GM13977 (cell line): ENCODE results near the gene MAP2K3.
"Not testable (repeated sequence)": the region's sequence is repeated elsewhere in the genome, so short reads cannot be mapped to it uniquely, and the experiment has no call there.

Experiments
- DNase-seq: peaks from one replicate; pipeline ENCODE4 v3.0.0; 2012; ENCODE audit warnings: low spot score
- CTCF ChIP-seq: IDR thresholded peaks from 2 replicates; pipeline ENCODE4 v1.5.1; 2012; ENCODE audit warnings: mild to moderate bottlenecking, control low read depth; ENCODE audit not compliant: insufficient read depth; ENCODE audit errors: extremely low read depth, missing control alignments
- in situ Hi-C: fragments of 300-500 bp; cut with MboI; formaldehyde crosslinking; loops from one replicate; pipeline ENCODE4 v1.12.0; 2022; ENCODE audit warnings: low sequenced_read_pairs, low pct_unique_long_range_greater_than_20kb, mixed read lengths, inconsistent platforms; ENCODE audit not compliant: unreplicated experiment

MAP2K3 gene

DNA sequence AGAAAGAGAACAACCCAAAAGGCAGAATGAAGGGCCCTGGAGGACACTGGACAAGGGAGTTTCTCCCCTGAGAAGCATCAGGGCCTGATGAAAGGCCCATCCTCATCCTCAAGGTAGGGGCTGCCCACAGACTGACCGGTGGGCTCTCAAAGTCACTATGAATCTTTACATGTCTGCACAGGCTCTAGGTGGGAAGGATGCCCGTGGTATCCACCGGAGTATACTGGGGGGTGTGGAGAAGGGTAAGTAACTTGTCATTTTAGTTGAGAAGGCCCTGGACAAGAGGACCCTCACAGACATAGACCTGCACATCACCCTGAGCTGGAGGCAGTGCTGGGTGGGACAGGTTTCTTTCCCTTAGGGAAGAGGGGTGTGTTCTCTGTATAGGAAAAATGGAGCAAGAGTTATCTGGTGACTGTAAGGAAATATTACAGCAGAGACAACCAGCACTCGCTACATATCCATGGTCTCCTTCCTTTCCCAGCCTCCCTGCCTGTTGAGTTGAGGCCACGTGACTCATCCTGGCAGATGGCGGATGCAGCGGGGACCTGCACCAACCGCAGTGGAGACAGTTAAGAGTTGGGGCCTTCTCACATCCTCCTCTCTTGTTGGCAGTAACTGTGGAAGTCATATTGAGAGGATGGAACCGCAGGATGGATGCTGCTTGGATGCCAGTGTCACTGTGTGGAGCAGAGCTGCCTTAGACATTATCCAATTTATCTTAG is 46.1 kb downstream of the MAP2K3 start:
- in situ Hi-C loops = no loop called here
- TF ChIP-seq CTCF = no peak
- no peak for DNase-seq

DNA sequence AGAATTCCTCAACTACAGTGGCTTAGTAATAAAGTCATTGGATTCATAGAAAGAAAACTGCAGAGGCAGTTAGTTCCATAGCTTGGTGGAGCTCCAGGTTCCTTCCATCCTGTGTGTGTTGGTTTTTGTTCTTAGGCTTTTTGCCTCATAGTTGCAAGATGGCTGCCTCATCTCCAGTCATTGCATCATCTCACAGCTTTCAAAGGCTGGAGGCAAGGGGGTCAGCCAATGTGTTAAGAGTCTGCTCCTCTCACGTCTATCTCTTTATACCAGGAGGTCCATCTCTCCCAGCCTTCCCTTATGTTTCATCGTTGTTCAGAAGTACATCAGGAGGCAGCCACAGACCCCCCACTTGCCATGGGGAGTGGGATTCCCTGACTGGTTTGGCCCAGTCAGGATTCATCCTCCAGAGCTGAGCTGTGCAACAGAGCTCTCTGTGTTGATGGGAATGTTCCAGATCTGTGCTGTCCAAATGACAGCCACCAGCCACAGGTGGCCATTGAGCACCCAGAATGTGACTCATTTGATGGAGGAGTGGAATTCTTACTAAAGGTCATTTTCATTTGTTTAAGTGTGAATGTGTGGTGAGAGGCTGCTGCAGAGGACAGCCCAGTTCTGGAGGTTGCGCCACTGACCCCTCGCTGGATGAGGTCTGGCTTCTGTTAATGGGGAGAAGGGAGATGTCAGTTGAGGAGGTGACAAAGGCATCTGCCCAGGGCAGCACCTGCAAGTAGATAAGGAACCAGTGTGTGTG is 52.2 kb downstream of the MAP2K3 start:
- in situ Hi-C loops, DNase-seq: not testable (repeated sequence)

- in situ Hi-C loops, DNase-seq: not testable (repeated sequence)
Observed at GRCh38 chr17:21337981-21338625, 53.6 kb downstream of the MAP2K3 start.

DNA sequence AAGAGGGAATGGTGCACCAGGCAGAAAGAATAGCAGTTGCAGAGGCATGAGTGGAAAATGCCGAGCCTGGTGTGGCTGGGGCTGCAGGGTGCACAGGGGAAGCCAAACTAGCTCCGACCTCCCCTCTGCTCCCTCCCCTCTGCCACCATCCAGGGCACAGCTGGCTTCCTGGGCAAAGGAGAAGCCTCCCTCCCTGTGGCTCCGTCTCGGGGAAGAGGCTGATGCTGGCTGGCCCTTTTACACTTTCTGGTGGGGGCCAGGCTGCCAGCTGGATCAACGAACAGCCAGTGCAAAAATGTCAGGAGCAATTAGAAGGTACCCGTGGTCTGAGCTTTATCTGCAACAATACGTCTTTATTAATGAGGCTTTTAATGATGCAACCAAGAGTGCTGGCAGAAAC is 54.5 kb downstream of the MAP2K3 start:
- no peak for TF ChIP-seq CTCF
- no peak for DNase-seq
- in situ Hi-C loops = no loop called here

GRCh38 chr17:21339571-21339970 is 55.1 kb downstream of the MAP2K3 start:
- in situ Hi-C loops, DNase-seq: not testable (repeated sequence)

DNA sequence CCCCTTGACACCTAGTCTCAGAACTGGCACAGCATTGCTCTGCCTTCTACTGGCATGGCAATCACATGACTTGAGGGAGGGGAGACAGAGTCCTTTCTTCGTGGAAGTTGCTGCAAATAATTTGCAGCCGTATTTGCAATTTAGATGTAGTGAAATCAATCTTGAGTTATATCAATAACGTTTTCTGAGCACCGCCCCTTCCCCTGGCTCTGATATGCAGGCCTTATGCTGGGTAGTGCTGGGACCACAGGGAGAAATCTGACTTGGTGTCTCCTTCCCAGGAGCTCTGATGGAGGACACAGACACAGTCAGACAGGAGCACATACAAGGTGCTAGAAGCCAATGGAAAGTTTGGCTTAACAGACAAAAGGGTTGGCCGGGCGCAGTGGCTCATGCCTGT is 55.9 kb downstream of the MAP2K3 start:
- in situ Hi-C loops, DNase-seq: not testable (repeated sequence)

DNA sequence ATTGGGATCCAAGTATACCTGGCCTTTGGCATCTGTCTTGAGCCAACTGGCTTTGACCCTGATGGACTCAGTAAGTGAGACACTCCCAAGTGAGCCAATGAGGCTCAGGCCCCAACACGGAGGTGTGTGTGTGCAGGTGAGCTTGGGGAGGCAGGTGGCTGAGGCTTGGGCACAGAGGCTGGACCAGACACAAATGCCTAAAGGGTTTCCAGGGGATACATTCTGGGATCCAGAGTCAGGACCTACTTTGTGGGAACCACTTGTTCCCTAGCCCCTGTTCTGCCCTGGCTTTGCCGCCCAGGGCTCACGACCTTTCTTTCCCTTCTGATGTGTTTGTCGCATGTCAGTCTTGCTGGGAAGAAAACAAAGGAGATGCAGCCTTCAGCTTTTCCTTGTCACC is 56.8 kb downstream of the MAP2K3 start:
- in situ Hi-C loops, DNase-seq: not testable (repeated sequence)

GRCh38 chr17:21341925-21342540 is 57.5 kb downstream of the MAP2K3 start:
- DNase-seq, in situ Hi-C loops: not testable (repeated sequence)

DNA sequence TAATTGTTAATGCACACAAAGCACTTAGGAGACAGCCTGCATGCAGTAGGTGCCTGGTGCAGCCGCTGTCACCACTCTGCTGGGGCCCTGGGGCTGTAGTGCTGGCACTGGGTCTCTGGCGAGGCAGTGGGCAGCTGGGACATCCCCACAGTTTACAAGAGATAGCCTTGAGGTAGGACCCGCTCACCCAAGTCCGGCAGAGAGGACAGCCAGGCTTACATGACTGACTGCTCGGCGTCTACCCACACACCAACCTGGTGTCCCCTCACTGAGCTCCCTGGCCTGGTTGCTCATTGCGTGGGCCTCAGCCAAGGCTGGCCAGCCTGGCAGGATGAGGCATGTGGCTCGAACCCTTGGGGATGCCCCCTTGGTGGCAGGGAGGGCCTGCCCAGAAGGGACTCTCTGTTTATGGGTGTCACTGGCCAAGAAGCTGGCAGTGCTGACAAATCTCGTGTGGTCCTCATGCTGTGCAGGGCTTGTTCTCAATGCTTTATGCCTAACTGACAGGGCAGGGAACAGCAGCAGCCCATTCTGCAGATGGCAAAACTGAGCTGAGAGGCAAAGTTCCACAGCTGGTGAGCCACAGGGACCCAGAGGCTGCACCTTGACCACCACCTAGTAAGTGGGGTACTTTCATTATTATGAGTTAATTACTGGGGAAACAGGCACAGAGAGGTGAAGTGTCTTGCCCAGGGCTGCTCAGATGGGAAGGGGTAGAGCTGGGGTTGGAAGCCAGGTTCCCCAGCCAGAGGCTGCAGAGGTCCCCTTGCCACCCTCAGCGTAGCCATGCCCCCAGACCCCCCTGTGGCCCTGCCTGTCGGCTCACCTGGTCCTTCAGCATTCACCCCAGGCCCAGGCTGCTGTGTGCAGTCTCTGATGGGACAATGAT is 58.8 kb downstream of the MAP2K3 start:
- DNase-seq, in situ Hi-C loops: not testable (repeated sequence)

DNA sequence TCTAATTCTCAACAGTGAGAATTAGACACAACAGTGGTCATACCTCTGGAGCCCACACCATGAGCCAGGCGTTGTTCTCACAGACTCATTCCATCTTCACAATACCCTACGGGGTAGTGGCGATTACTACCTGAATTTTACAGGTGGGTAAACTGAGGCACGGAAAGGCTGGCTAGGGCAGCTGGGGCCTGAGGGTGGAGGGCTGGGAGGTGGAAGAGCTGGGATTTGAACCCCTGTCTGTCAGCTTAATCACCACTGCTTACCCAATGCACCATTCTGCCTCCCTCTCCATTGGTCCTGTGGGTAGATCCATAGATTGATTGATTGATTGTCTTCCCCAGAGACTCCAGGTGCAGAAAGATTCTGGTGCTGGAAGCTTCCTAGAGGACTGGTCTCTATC is 60.3 kb downstream of the MAP2K3 start:
- DNase-seq, in situ Hi-C loops: not testable (repeated sequence)
